Lower leg skin (tissue), 4 donors: ENCODE data around the gene CORO2A. TPM values are rescaled to one million over a fixed set of nuclear protein-coding genes. Genes with fewer than 3 reads are reported as not detected.
A peak's percentile ranks its signal among the peaks of the same experiment; 100 is the strongest.
"Not testable (repeated sequence)": the region's sequence is repeated elsewhere in the genome, so short reads cannot be mapped to it uniquely, and the experiment has no call there.

Experiments used
- DNase-seq, 2 donors: peaks; one replicate each; pipeline ENCODE4 v3.0.0-alpha.2; 2019; ENCODE audit warnings: low spot score in 2 of 2
- H3K4me3 ChIP-seq: fragments of 200-600 bp; sonication (generic); 2 replicates; pipeline ENCODE4 v1.5.1; 2017; ENCODE audit warnings: mild to moderate bottlenecking, low read depth; ENCODE audit not compliant: poor library complexity, severe bottlenecking
- CTCF ChIP-seq, 3 donors: fragments of 450-650 bp; IDR thresholded peaks; one replicate each; pipeline ENCODE4 v1.5.1; 2016; ENCODE audit warnings: antibody characterized with exemption in 3 of 3, mild to moderate bottlenecking in 3 of 3, moderate library complexity in 2 of 3
- POLR2A ChIP-seq, 2 donors: fragments of 450-650 bp; IDR thresholded peaks; one replicate each; pipeline ENCODE4 v1.6.1; 2016 to 2017; ENCODE audit warnings: antibody characterized with exemption in 2 of 2, mild to moderate bottlenecking in 1 of 2, moderate library complexity in 1 of 2
- WGBS, 2 donors: methylation state at CpG; one replicate each; pipeline ENCODE4 v1.1.5; 2018; 5-methylcytosine and 5-hydroxymethylcytosine counted together
- intact Hi-C: fragments of 100-400 bp; cut with DNase I; formaldehyde crosslinking; loops from one replicate; pipeline ENCODE4 v1.15.0; 2023; ENCODE audit warnings: low total_unique reads
- total RNA-seq, 4 donors: library from RNA; depleted of rRNA; stranded (reverse); fragments of >200 nt; gene quantifications; one replicate each; pipeline ENCODE4 v1.1.0, GENCODE V29; 2016

The CORO2A gene
- total RNA-seq, 4 donors from 2014 or later, result 20.8 to 31.4 (median 25.4) TPM

GRCh38 chr9:98080780-98081179 is 111.7 kb downstream of the CORO2A start:
- TF ChIP-seq CTCF (IDR thresholded peaks at IDR 0.05), result no peak
- TF ChIP-seq POLR2A (IDR thresholded peaks at IDR 0.05), result no peak
- intact Hi-C loops, result no loop called here
- no peak overlapping the region for H3K4me3 ChIP-seq
- DNase-seq, result no peak
- 91 to 95% methylated on average over 12 of the region's 12 CpGs for WGBS, 2 donors

GRCh38 chr9:98080326-98080725 is 112.1 kb downstream of the CORO2A start:
- intact Hi-C loops, result no loop called here
- no peak overlapping the region for H3K4me3 ChIP-seq
- WGBS, 2 donors, result 90 to 97% methylated on average over 1 of the region's 1 CpG
- TF ChIP-seq POLR2A (IDR thresholded peaks at IDR 0.05), result no peak
- DNase-seq, result no peak

GRCh38 chr9:98078895-98079294 is 113.5 kb downstream of the CORO2A start:
- DNase-seq, result no peak
- TF ChIP-seq POLR2A (IDR thresholded peaks at IDR 0.05) (no peak), CTCF (IDR thresholded peaks at IDR 0.05) (no peak)
- no peak overlapping the region for H3K4me3 ChIP-seq
- WGBS, 2 donors, result 76 to 81% methylated on average over 5 of the region's 5 CpGs
- intact Hi-C loops, result loop anchor here (10.0 kb wide), 2 partner anchors 126 to 176 kb away; partner anchors contain the start of gene TBC1D2

GRCh38 chr9:98076514-98076890 is 115.9 kb downstream of the CORO2A start:
- not testable (repeated sequence) for H3K4me3 ChIP-seq, DNase-seq
- intact Hi-C loops, result loop anchor here (10.0 kb wide), 2 partner anchors 128 to 178 kb away; partner anchors contain the start of gene TBC1D2
- WGBS, 2 donors, result 84 to 89% methylated on average over 8 of the region's 8 CpGs

- TF ChIP-seq POLR2A (IDR thresholded peaks at IDR 0.05), result no peak
- TF ChIP-seq CTCF (IDR thresholded peaks at IDR 0.05), result no peak
Observed at GRCh38 chr9:98075332-98075805, 117.1 kb downstream of the CORO2A start.

GRCh38 chr9:98074115-98074990 is 118.1 kb downstream of the CORO2A start:
- peak; percentile 45 to 92 for DNase-seq
- intact Hi-C loops, result loop anchor here (10.0 kb wide), 2 partner anchors 130 to 180 kb away; partner anchors contain the start of gene TBC1D2
- WGBS, 2 donors, result 28 to 36% methylated on average over 13 of the region's 13 CpGs
- no peak overlapping the region for H3K4me3 ChIP-seq
- TF ChIP-seq POLR2A (IDR thresholded peaks at IDR 0.05) (no peak), CTCF (IDR thresholded peaks at IDR 0.05) (peak in 1 of 3 donors; percentile 67)

More at GRCh38 chr9:98075332-98075805, 117.1 kb downstream of the CORO2A start:
- DNase-seq, result no peak
- 19 to 26% methylated on average over 6 of the region's 6 CpGs for WGBS, 2 donors
- intact Hi-C loops, result loop anchor here (10.0 kb wide), 2 partner anchors 129 to 179 kb away; partner anchors contain the start of gene TBC1D2
- no peak overlapping the region for H3K4me3 ChIP-seq
